ENCODE results near the gene KCNQ1.

The KCNQ1 gene

GRCh38 chr11:2792381-2793250 lies 347.8 kb downstream of the KCNQ1 start:
- DNase-seq, result no peak

DNA sequence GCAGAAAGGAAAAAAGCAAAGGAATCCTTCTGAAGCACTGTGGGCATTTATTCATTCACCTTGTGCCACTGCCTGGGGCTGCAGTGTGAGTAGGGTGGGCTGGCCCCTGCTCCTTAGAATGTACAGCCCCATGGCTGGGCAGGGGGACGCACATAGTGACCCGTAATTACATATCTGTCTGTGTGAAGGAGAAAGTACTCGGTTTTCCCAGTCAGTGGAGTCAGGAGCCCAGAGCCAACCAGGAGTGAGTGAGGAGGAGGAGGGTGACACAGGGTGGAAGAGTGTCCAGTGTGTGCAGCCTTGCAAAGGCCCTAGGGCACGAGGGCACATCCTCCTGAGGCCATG lies 348.9 kb downstream of the KCNQ1 start:
- no peak for DNase-seq

DNA sequence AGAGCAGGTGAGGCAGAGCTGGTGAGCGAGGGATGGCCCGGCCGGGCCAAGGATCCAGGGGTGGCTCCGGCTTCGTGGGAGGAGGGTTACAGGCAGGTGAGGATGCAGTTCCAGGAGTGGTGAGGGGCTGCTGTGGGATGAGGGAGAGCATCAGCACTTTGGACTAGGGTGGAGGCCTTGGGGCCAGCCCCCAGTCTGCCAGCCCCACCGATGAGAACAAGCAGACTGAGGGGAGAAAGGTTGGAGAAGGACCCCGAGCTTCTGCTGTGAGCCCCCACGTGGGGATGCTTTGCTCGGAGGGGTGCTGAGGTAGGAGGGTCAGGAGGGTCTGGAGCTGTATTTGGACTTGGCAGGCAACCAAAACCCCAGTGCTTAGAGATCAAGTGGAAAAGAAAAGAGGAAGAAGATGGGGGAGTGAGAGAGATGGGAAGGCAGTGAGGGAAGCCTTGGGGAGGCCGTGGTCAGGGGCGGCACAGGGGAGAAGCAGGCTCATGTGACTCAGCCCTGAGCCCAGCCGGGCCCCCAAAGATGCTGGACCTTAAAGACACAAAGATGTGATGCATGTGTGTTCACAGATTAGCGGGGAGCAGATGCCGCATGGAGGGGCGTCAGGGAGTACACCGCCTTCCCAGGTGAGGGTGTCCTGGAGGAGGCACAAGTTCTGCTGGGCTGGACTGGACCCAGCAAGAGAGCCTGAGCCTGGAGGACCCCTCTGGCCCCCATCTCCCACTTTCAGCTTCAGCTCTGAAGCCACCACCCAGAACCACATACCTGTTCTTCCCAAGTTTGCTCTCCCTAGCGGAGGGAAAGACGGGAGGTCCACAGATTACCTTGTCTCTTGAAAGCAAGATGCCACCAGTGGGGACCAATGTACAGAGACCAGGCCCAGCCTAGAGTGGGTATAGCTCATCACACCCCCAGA lies 349.5 kb downstream of the KCNQ1 start:
- no peak for DNase-seq

- no peak for DNase-seq
These were observed 350.1 kb downstream of the KCNQ1 start for GRCh38 chr11:2794968-2795322.

GRCh38 chr11:2795491-2795991 lies 350.7 kb downstream of the KCNQ1 start:
- DNase-seq, result no peak

DNA sequence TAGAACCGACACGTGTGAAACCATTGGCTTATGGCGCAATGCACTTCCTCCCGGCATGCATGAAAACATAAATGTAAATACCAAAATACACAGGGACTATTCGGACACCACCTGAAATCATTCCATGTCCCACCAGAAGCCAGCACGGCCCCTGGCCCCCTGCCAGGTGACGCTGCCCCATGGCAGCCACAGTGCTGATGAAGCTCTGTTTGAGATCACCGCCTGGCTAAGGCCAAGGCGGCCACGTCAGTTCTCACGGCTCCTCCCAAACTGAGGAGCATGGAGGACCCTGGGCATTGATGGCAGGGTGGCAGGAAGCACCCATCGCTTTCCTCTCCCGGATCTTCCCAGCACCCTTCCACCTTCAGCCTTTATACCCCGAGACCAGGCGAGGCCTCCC lies 351.3 kb downstream of the KCNQ1 start:
- DNase-seq, result no peak

- no peak for DNase-seq
These were observed 351.8 kb downstream of the KCNQ1 start for GRCh38 chr11:2796508-2797113.

DNA sequence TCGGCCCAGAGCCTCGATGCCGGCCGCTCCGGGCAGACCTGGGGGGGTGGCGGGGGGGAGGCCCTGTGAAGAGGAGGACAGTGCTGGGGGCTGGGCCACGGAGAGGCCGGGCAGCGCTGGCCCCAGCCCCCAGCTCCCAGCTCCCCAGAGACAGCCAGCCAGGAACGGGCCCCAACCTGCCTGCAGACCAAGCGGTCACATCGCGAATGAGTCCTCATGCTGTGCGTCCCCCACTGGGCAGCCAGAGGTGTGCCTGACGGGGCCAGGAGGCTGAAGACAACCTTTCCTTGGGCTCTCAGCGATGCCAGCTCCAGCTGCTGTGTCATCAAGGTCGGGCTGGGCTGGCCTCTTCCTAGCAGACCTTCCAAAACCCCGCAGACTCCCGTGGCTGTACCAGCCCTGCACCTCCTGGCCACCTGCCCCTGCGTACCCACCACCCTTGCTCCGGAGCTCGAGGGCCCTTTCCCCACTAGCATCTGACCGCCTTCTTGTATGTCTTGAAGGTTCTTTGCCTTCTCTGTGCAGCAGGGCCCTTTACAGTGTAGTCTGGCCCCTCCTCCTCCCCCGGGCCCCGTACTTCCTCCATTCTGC lies 352.4 kb downstream of the KCNQ1 start:
- DNase-seq, result no peak

DNA sequence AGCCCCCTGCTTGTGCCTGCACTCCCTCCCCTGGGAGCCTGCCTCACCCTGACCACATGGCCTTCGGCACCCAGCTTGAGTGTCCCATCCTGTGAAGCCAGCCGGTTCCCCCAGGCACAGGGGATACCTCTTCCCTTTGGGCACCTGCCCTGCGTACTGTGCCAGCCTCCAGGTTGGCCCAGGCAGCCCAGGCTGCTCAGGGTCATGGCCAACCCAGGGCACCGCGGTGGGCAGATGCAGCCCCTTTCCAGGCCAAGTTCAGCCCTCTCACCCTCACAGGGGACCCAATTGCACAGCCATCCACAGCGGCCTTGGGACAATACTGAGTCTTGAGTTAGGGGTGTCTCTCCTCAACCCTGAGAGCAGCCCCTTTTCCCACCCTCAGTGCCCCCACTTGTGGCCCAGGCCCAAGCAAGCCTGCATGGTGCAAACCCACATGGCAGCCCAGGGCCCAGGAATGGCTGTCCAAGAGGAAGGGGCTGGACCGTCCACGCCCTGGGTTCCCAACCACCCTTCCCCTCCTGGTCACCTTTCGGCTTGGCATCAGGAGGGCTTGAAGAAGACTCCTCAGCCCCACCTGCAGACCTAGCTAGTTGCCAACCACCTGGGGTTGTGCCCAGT lies 353.0 kb downstream of the KCNQ1 start:
- no peak for DNase-seq

DNA sequence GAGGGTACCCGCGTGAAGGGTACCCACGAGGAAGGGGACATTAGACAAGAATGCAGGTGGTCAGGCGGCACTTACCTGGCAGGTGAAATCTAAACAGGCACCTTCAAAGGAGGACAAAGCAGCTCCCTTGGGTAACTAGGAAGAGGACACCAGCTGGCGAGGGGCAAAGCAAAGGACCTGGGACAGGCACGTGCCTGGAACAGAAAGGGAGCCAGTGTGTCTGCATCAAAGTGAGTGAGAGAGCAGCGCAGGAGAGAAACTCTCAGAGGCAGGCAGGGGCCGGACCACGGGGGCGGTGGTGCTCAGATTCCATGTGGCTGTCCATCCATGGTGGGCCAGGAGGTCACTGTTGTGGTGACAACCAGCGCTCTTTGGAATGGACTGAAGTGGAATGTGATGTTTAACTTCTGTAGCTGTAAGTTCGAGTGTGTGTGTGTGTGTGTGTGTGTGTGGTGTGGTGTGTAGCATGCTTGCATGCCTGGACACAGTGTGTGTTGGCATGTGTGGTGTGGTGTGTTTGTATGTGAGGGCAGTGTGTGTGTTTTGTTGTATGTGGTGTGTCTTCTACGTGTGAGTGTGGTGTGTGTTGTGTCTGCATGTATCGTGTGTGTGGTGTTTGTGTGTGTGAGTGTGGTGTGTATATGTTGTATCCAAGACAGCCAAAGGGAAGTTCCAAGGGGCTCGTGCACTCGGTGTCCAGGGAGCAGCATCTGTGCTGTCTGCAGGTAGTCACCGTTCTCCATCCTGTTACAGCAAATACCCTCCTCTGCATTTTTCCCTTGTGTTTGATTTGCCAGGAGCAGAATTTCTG lies 354.3 kb downstream of the KCNQ1 start:
- DNase-seq, result no peak

DNA sequence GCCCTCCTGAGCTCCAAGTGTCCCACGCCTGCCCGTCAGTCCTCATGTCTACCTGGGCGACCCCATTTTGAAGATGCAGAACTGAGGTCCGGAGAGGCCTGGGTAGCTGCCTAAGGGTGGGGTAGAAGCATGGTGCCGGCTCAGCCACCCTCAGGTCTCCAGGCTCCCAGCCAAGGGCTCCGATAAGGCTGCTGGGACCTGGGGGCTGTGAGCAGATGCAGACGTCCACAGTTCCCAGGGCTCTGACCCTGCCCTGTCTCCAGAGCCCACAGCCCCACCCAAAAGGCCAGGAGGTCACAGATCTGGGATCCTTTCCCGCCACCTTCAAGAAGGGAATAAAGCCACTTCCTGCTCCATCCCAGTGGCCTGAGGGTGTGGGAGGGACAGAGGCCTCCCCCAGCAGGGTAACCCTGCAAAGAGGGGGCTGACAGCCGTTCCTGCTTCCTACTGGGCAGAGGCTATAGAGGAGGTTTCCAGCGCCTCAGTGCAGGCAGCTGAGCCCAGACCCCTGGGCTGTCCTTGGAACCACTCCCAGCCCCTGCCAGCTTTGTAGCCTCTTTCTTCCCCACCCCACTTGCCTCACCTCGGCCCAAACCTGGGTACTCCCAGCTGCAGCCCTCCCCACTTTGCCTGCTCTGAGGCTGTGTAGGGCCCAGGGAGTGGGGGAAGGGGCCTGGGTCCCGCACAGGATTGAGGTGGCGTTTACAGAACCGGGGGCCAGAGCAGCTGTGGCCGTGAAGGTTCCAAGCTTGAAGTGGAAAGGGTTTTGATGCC lies 355.3 kb downstream of the KCNQ1 start:
- DNase-seq, result no peak

DNA sequence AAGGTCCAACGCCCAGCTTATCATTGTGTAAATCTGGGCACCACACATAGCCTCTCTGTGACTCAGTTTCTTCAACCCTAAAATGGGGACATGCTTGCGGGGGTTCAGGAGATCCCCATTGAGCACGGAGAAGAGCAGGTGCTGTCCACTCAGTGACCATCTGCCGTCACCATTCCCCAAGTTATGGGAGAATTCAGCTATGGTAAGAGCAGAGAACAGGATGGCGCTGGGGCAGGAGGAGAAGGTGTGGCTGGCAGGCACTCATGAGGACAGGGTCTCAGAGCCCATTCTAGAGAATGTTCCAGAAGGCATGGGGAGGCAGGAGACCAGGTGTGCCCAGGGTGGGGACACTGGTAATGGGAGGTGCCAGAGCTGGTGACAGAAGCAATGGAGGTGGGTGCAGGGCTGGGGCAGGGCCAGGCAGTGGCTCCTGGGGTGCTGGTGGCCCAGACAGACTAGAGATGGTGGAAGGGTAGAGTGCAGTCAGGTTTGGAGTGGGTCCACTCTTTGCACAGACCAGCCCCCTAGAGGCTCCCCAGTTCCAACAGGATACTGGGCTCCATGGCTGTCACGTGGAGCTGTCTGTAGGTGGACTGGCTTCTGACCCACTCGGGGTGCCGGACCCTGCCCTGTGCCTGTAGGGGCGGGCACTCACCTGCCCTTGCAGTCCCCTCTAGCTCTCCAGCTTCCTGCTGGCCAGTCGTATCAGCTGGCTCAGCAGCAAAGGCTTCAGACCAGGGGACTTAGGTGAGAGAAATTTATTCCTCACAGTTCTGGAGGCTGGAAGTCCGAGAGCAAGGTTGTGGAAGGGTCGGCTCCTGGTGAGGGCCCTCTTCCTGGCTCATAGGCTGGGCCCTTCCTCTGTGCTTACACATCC lies 356.1 kb downstream of the KCNQ1 start:
- DNase-seq, result no peak

DNA sequence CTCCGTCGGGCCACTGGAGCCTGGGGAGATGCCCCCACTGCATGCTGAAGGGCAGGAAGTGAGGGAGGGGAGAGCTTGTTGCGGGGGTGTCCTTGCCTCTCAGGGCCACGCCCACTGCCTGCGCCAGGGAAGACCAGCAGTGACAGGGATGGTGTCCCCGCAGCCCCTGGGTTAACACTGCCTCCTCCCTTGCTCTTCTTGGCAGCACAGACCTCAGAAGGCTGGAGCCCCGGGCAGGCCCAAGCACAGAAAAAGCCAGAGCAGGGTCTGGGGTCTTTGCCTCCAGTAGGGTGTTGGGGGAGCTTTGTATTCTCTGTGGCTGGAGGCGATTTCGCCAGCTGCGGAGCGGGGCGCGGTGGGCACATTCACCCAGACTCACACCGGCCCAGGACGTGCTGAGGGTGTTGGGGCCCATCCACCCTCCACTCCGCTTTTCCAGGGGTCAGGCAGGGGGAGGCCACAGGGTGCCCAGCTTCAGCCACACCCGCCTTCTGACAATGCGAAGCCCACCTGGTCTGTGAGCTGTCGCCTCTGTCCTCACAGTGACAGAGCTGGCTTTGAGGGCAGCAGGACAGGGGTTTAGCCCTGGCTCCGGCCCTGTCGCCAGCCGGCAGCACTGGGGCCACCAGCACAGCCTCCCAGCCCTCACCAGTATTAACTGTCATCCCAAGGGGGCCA lies 357.0 kb downstream of the KCNQ1 start:
- no peak for DNase-seq

DNA sequence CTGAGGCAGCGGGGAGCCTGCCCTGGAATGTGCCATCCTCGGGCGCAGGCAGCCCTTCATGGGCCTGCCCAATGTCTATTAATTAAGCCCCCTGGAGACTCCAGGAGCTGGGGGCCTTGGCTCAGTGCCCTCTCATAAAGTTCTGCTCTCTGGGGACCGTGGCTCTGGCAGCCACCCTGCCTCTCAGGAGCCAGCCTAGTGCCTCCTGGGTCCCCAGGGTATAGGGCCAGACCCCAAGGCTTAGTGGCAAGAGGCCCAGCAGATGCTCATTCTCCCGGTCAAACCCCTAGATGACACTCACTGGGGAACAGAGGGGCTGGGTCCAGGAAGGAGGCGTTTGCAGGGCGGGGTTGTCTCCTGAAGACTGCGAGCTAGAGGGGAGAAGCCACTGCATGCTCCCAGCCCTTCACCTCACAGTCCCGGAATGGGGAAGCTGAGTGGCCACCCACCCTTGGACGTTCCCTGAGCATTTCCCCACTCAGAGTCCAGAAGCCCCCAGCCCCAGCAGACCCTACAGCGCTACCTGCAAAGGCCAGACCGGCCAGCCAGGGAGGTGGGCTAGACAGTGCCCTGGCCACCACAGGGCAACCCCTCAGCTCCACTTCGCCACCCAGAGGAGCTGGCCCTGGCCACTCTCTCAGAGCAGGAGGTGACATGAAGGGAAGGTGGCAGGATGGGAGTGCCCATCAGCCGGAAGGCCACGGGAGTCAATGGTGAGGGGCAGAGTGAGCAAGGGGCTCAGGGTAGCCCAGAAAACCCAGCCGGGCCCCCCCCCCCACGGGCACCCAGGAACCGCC lies 357.8 kb downstream of the KCNQ1 start:
- DNase-seq, result no peak

GRCh38 chr11:2803186-2804091 lies 358.6 kb downstream of the KCNQ1 start:
- no peak for DNase-seq

- no peak for DNase-seq
These were observed 359.4 kb downstream of the KCNQ1 start for GRCh38 chr11:2804189-2804588.

DNA sequence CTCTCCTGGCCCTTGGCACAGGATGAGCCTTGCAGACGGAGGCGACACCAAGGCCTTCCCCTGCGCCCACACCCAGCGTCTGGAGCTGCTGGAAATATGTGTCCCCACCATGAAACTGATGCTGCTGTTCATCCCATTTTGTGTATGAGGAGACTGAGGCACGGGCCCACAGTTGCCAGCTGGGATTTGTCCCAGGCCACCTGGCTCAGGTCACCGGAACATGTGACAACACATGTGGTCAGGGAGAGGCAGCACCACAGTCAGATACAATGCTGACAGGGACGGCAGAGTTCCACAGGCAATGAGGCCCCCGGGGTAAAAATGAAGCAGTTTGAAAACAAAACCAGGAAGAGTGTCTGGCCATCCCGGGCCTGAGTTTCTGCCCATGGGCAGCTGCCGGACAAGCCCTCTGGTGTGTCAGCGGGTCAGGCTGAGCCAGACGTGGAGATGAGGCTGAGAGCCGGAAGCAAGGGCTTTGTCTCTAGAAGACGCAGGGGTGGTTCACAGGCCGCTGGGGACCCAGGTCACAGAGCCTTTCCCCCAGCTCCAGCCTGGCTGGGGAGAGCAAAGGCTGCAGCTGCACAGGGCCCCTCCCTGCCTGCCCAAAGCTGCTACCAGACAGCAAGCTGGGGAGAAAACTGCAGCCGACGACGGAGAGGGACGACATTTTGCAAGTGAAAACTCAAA lies 360.0 kb downstream of the KCNQ1 start:
- DNase-seq, result no peak

Data from hematopoietic multipotent progenitor cell treated with erythropoietin and hydrocortisone succinate and interleukin-3 and kit ligand, for 6 days (in vitro differentiated cells).